Tibial artery (tissue), 4 donors: ENCODE measurements around the gene EXOC6.

Experiments used
- DNase-seq, 2 donors: peaks; one replicate each; pipeline ENCODE4 v3.0.0-alpha.2; 2019
- H3K27ac ChIP-seq, 2 donors: fragments of 200-600 bp; sonication (generic) in 1 of 2; 1 replicate in 1 of 2; 2 replicates in 1 of 2; pipeline ENCODE4 v1.5.1; 2018 to 2019; ENCODE audit warnings: mild to moderate bottlenecking in 1 of 2
- H3K27me3 ChIP-seq, 2 donors: fragments of 200-600 bp; sonication (generic) in 1 of 2; one replicate each; pipeline versions ENCODE4 v1.5.1 to v1.6.0; 2016 to 2019
- H3K36me3 ChIP-seq, 3 donors: fragments of 200-600 bp; sonication (generic) in 2 of 3; one replicate each; pipeline ENCODE4 v1.5.1; 2016 to 2019; ENCODE audit warnings: mild to moderate bottlenecking in 2 of 3
- H3K4me1 ChIP-seq, 4 donors: fragments of 200-600 bp; sonication (generic) in 2 of 4; 1 replicate in 3 of 4; 2 replicates in 1 of 4; pipeline ENCODE4 v1.5.1; 2016 to 2019
- H3K4me3 ChIP-seq, 2 donors: fragments of 200-600 bp; sonication (generic) in 1 of 2; 1 replicate in 1 of 2; 2 replicates in 1 of 2; pipeline ENCODE4 v1.5.1; 2018 to 2019; ENCODE audit warnings: mild to moderate bottlenecking in 2 of 2
- H3K9me3 ChIP-seq, 3 donors: fragments of 200-600 bp; sonication (generic) in 1 of 3; one replicate each; pipeline ENCODE4 v1.5.1; 2016 to 2019
- CTCF ChIP-seq, 2 experiments: fragments of 200-600 bp in 1 of 2; fragments of 450-650 bp in 1 of 2; IDR thresholded peaks; one replicate each; pipeline ENCODE4 v1.5.1; 2017 to 2019; ENCODE audit warnings: antibody characterized with exemption in 2 of 2, mild to moderate bottlenecking in 1 of 2, moderate library complexity in 1 of 2
- intact Hi-C: fragments of 100-400 bp; cut with DNase I; formaldehyde crosslinking; loops from one replicate; pipeline ENCODE4 v1.15.0; 2023; ENCODE audit warnings: low total_unique reads

EXOC6 gene

GRCh38 chr10:93074147-93074596 is 225.9 kb downstream of the EXOC6 start:
- H3K36me3 ChIP-seq: no peaks in the 10 kb centered on the region
- DNase-seq: no peak
- intact Hi-C loops: no loop called here
- H3K4me1 ChIP-seq: peaks cover 0 to 39% (median 37%) of the 10 kb centered on the region in 4 donors
- no peak overlapping the region for H3K27ac ChIP-seq
- TF ChIP-seq CTCF (IDR thresholded peaks at IDR 0.05): no peak
- peaks cover 0 to 64% of the 10 kb centered on the region in 2 donors for H3K27me3 ChIP-seq
- peak overlapping the region; percentile 36 to 55 for H3K4me3 ChIP-seq
- no peaks in the 10 kb centered on the region for H3K9me3 ChIP-seq

GRCh38 chr10:93074597-93075368 is 226.5 kb downstream of the EXOC6 start:
- DNase-seq: no peak
- intact Hi-C loops: no loop called here
- H3K4me3 ChIP-seq: peak overlapping the region in 1 of 2 donors; percentile 55
- H3K27ac ChIP-seq: no peak overlapping the region
- no peaks in the 10 kb centered on the region for H3K36me3 ChIP-seq
- no peak for TF ChIP-seq CTCF (IDR thresholded peaks at IDR 0.05)
- peaks cover 0 to 57% of the 10 kb centered on the region in 2 donors for H3K27me3 ChIP-seq
- peaks cover 0 to 38% (median 37%) of the 10 kb centered on the region in 4 donors for H3K4me1 ChIP-seq
- no peaks in the 10 kb centered on the region for H3K9me3 ChIP-seq

GRCh38 chr10:93075369-93076221 is 227.3 kb downstream of the EXOC6 start:
- H3K9me3 ChIP-seq: no peaks in the 10 kb centered on the region
- intact Hi-C loops: no loop called here
- no peaks in the 10 kb centered on the region for H3K36me3 ChIP-seq
- TF ChIP-seq CTCF (IDR thresholded peaks at IDR 0.05): no peak
- peaks cover 0 to 50% of the 10 kb centered on the region in 2 donors for H3K27me3 ChIP-seq
- no peak overlapping the region for H3K27ac ChIP-seq
- peak overlapping the region in 1 of 2 donors; percentile 55 for H3K4me3 ChIP-seq
- H3K4me1 ChIP-seq: peaks cover 0 to 45% (median 44%) of the 10 kb centered on the region in 4 donors
- DNase-seq: no peak

- Histone ChIP-seq H3K27me3 (peaks cover 0 to 41% of the 10 kb centered on the region in 2 donors), H3K4me1 (peaks cover 0 to 43% (median 41%) of the 10 kb centered on the region in 4 donors), H3K36me3 (no peaks in the 10 kb centered on the region), H3K4me3 (no peak overlapping the region), H3K9me3 (no peaks in the 10 kb centered on the region), H3K27ac (no peak overlapping the region)
- intact Hi-C loops: no loop called here
- TF ChIP-seq CTCF (IDR thresholded peaks at IDR 0.05): no peak
- no peak for DNase-seq
These were observed 228.6 kb downstream of the EXOC6 start for GRCh38 chr10:93076871-93077270.

- Histone ChIP-seq H3K27ac (no peak overlapping the region), H3K27me3 (peaks cover 0 to 31% of the 10 kb centered on the region in 2 donors), H3K9me3 (no peaks in the 10 kb centered on the region), H3K4me1 (peaks cover 0 to 32% (median 31%) of the 10 kb centered on the region in 4 donors), H3K4me3 (no peak overlapping the region), H3K36me3 (no peaks in the 10 kb centered on the region)
- intact Hi-C loops: no loop called here
- no peak for TF ChIP-seq CTCF (IDR thresholded peaks at IDR 0.05)
- DNase-seq: no peak
These were observed 229.6 kb downstream of the EXOC6 start for GRCh38 chr10:93077860-93078337.
